Peyer's patch (tissue), 4 donors: ENCODE data around the gene CUBN. TPM values are rescaled to one million over a fixed set of nuclear protein-coding genes. Genes with fewer than 3 reads are reported as not detected.

Experiments used
- DNase-seq, 3 donors: peaks; one replicate each; pipeline ENCODE4 v3.0.0-alpha.2; 2017 to 2019
- H3K27ac ChIP-seq, 4 donors: fragments of 200-600 bp; sonication (generic); one replicate each; pipeline ENCODE4 v1.5.1; 2016 to 2019
- H3K27me3 ChIP-seq, 2 donors: fragments of 200-600 bp; sonication (generic); one replicate each; pipeline ENCODE4 v1.5.1; 2019
- H3K36me3 ChIP-seq, 3 donors: fragments of 200-600 bp; sonication (generic); one replicate each; pipeline ENCODE4 v1.5.1; 2016 to 2019
- H3K4me1 ChIP-seq, 4 donors: fragments of 200-600 bp; sonication (generic); one replicate each; pipeline ENCODE4 v1.5.1; 2016 to 2019
- H3K4me3 ChIP-seq, 4 donors: fragments of 200-600 bp; sonication (generic); 1 replicate in 3 of 4; 2 replicates in 1 of 4; pipeline ENCODE4 v1.5.1; 2016 to 2019; ENCODE audit warnings: mild to moderate bottlenecking in 1 of 4
- H3K9me3 ChIP-seq, 4 donors: fragments of 200-600 bp; sonication (generic); one replicate each; pipeline ENCODE4 v1.5.1; 2016 to 2019; ENCODE audit warnings: mild to moderate bottlenecking in 1 of 4
- POLR2A ChIP-seq, 2 donors: fragments of 450-650 bp; IDR thresholded peaks; one replicate each; pipeline ENCODE4 v1.5.1; 2017; ENCODE audit warnings: antibody characterized with exemption in 2 of 2, mild to moderate bottlenecking in 2 of 2, moderate library complexity in 2 of 2
- total RNA-seq, 4 donors: library from RNA; depleted of rRNA; stranded (reverse); fragments of >200 nt; gene quantifications; one replicate each; pipeline ENCODE4 v1.1.0, GENCODE V29; 2016
- TF ChIP-seq, protein P1 (sequence below), 6 experiments: fragments of 450-650 bp in 4 of 6; fragments of 200-600 bp in 2 of 6; sonication (generic) in 1 of 6; IDR thresholded peaks; one replicate each; pipeline ENCODE4 v1.5.1; 2017 to 2019; ENCODE audit warnings: antibody characterized with exemption in 6 of 6, mild to moderate bottlenecking in 3 of 6, moderate library complexity in 1 of 6

Gene CUBN
- total RNA-seq, 4 donors from 2014 or later: 2.5 to 329 (median 126) TPM

DNA sequence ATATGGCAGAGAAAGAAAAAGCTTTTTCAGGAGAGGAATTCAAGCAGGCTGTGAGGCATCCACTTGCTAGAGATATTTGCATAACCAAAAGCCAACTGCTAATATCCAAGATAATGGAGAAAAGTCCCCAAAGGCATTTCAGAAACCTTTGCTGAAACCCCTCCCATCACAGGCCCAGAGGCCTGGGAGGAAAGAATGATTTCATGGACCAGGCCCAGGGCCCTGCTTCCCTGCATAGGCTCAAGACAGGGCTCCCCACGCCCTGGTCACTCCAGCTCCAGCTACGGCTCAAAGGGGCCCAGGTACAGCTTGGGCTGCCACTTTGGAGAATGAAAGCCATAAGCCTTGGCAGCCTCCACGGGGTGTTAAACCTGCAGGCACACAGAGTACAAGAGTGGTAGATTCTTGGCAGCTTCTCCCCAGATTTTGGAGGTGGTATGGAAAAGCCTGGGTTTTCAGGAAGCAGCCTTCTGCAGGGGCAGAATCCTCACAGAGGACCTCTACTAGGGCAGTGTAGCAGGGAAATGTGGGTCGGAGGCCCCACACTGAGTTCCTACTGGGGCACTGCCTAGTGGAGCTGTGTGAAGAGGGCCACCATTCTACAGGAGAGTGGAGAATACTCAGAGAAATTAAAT, 306.8 kb downstream of the CUBN start:
- no peaks in the 10 kb centered on the region for H3K27me3 ChIP-seq
- DNase-seq: no peak
- H3K36me3 ChIP-seq: no peaks in the 10 kb centered on the region
- peaks cover 0 to 12% (median 4%) of the 10 kb centered on the region in 4 donors for H3K9me3 ChIP-seq
- TF ChIP-seq, protein P1, sequence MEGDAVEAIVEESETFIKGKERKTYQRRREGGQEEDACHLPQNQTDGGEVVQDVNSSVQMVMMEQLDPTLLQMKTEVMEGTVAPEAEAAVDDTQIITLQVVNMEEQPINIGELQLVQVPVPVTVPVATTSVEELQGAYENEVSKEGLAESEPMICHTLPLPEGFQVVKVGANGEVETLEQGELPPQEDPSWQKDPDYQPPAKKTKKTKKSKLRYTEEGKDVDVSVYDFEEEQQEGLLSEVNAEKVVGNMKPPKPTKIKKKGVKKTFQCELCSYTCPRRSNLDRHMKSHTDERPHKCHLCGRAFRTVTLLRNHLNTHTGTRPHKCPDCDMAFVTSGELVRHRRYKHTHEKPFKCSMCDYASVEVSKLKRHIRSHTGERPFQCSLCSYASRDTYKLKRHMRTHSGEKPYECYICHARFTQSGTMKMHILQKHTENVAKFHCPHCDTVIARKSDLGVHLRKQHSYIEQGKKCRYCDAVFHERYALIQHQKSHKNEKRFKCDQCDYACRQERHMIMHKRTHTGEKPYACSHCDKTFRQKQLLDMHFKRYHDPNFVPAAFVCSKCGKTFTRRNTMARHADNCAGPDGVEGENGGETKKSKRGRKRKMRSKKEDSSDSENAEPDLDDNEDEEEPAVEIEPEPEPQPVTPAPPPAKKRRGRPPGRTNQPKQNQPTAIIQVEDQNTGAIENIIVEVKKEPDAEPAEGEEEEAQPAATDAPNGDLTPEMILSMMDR (IDR thresholded peaks at IDR 0.05): no peak
- no peak for TF ChIP-seq POLR2A (IDR thresholded peaks at IDR 0.05)
- H3K27ac ChIP-seq: no peak overlapping the region
- H3K4me3 ChIP-seq: no peak overlapping the region
- H3K4me1 ChIP-seq: peaks cover 0 to 4% (median 0%) of the 10 kb centered on the region in 4 donors

DNA sequence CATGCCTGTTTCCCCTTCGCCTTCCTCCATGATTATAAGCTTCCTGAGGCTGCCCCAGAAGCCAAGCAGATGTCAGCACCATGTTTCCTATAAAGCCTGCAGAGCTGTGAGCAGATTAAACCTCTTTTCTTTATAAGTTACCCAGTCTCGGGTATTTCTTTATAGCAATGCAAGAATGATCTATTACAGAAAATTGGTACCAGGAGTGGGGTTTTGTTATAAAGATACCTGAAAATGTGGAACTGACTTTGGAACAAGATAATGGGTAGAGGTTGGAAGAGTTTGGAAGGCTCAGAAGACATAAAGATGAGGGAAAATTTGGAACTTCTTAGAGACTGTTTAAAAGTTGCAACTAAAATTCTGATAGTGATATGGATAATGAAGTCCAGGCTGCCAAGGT, 307.6 kb downstream of the CUBN start:
- TF ChIP-seq POLR2A (IDR thresholded peaks at IDR 0.05): no peak
- TF ChIP-seq, protein P1 (IDR thresholded peaks at IDR 0.05): no peak
- peaks cover 0 to 12% (median 4%) of the 10 kb centered on the region in 4 donors for H3K9me3 ChIP-seq
- no peak overlapping the region for H3K27ac ChIP-seq
- no peaks in the 10 kb centered on the region for H3K36me3 ChIP-seq
- H3K4me1 ChIP-seq: peaks cover 0 to 4% (median 0%) of the 10 kb centered on the region in 4 donors
- H3K27me3 ChIP-seq: no peaks in the 10 kb centered on the region
- H3K4me3 ChIP-seq: no peak overlapping the region
- DNase-seq: no peak

DNA sequence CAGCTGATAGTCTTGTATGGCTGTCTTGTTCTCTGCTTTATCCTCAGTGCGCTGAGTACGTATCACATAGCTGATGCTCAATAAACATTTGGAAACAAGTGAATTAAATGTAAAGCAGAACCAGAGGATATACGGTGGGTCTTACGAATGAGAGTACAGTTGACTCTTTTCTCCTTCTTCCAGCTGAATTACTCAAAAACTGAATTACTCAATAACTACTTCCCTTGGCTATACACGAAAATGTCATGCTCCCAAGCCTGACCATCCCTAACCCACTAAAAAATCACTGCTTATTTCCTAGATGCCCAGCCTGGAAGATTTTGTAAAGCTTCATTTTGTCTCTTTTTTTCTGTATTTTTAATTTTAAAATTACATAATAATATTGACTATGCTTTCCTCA, 309.2 kb downstream of the CUBN start:
- no peaks in the 10 kb centered on the region for H3K36me3 ChIP-seq
- TF ChIP-seq, protein P1 (IDR thresholded peaks at IDR 0.05): no peak
- TF ChIP-seq POLR2A (IDR thresholded peaks at IDR 0.05): no peak
- no peak overlapping the region for H3K4me3 ChIP-seq
- no peak for DNase-seq
- peaks cover 0 to 12% (median 4%) of the 10 kb centered on the region in 4 donors for H3K9me3 ChIP-seq
- H3K27me3 ChIP-seq: no peaks in the 10 kb centered on the region
- no peak overlapping the region for H3K27ac ChIP-seq
- peaks cover 0 to 14% (median 3%) of the 10 kb centered on the region in 4 donors for H3K4me1 ChIP-seq

DNA sequence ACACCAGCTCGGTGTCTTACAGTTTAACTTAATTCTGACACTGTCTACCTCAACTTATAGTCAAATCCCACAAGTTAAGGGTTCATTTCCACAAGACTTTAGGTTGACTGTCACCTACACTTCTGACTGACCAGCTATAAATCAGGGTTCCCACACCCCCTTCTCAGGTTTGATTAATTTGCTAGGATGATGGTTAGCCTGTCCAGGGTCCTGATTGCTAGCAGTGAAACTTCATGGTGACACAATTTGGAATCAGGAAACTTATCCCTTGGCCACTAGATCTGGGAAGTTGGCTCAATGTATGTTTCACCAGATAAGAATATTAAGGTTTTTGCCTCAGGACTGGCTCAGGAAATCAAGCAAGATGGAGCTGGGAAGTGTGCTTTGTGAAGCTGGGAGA, 309.6 kb downstream of the CUBN start:
- Histone ChIP-seq H3K4me1 (peaks cover 0 to 14% (median 3%) of the 10 kb centered on the region in 4 donors), H3K27ac (no peak overlapping the region), H3K9me3 (peaks cover 0 to 12% (median 4%) of the 10 kb centered on the region in 4 donors), H3K36me3 (no peaks in the 10 kb centered on the region), H3K27me3 (no peaks in the 10 kb centered on the region), H3K4me3 (no peak overlapping the region)
- no peak for TF ChIP-seq POLR2A (IDR thresholded peaks at IDR 0.05)
- TF ChIP-seq, protein P1 (IDR thresholded peaks at IDR 0.05): no peak
- DNase-seq: no peak

DNA sequence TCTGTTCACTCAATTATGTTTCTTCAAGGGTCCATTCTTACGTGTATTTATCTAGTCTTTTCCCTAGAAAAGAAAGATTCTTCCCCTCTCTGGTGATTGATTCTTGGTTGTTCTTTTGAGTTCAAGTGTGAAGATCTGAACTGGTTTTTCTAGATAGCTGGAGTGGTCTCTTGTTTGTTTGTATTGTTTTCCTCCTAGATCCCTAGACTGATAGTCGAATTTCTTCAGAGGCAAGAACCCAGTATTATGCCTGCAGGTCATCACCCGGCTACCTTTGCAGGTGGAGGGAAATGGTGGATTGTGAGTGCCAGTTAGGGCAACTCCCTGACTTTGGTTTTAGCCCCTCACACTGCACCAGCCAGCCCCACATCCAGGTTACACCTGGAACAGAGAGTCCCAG, 310.2 kb downstream of the CUBN start:
- no peaks in the 10 kb centered on the region for H3K27me3 ChIP-seq

More for the DNA sequence above, 310.2 kb downstream of the CUBN start:
- no peak for DNase-seq
- Histone ChIP-seq H3K27ac (no peak overlapping the region), H3K36me3 (no peaks in the 10 kb centered on the region), H3K9me3 (peaks cover 0 to 12% (median 4%) of the 10 kb centered on the region in 4 donors), H3K4me3 (no peak overlapping the region), H3K4me1 (peaks cover 0 to 14% (median 3%) of the 10 kb centered on the region in 4 donors)
- TF ChIP-seq, protein P1 (IDR thresholded peaks at IDR 0.05): no peak
- TF ChIP-seq POLR2A (IDR thresholded peaks at IDR 0.05): no peak
